ENCODE results near the gene GLI3. TPM values are rescaled to one million over a fixed set of nuclear protein-coding genes. Genes with fewer than 3 reads are reported as not detected.

Gene GLI3
- total and polyA plus RNA-seq, 8 donors = 0.29 to 7.0 (median 2.3) TPM

GRCh38 chr7:41970941-41971340 lies 266.1 kb downstream of the GLI3 start:
- H3K27ac ChIP-seq = no peak overlapping the region
- H3K4me3 ChIP-seq = no peak overlapping the region
- peaks cover under 1 to 30% (median 23%) of the 10 kb centered on the region in 4 donors for H3K36me3 ChIP-seq
- DNase-seq = no peak
- no peak for TF ChIP-seq POLR2A (IDR thresholded peaks at IDR 0.05)
- no peak for TF ChIP-seq POLR2AphosphoS5 (IDR thresholded peaks at IDR 0.05)
- TF ChIP-seq, protein P1, sequence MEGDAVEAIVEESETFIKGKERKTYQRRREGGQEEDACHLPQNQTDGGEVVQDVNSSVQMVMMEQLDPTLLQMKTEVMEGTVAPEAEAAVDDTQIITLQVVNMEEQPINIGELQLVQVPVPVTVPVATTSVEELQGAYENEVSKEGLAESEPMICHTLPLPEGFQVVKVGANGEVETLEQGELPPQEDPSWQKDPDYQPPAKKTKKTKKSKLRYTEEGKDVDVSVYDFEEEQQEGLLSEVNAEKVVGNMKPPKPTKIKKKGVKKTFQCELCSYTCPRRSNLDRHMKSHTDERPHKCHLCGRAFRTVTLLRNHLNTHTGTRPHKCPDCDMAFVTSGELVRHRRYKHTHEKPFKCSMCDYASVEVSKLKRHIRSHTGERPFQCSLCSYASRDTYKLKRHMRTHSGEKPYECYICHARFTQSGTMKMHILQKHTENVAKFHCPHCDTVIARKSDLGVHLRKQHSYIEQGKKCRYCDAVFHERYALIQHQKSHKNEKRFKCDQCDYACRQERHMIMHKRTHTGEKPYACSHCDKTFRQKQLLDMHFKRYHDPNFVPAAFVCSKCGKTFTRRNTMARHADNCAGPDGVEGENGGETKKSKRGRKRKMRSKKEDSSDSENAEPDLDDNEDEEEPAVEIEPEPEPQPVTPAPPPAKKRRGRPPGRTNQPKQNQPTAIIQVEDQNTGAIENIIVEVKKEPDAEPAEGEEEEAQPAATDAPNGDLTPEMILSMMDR (IDR thresholded peaks at IDR 0.05) = no peak
- no peak for TF ChIP-seq EP300 (IDR thresholded peaks at IDR 0.05)
- intact Hi-C loops (cut with DNase I; ENCODE audit: low total_unique reads) = no loop called here
- H3K9me3 ChIP-seq = no peaks in the 10 kb centered on the region
- 83 to 93% (median 86%) methylated on average over 5 of the region's 5 CpGs for WGBS, 5 donors
- H3K4me1 ChIP-seq = no peaks in the 10 kb centered on the region
- no peaks in the 10 kb centered on the region for H3K27me3 ChIP-seq

GRCh38 chr7:41969561-41970105 lies 267.4 kb downstream of the GLI3 start:
- Histone ChIP-seq H3K27me3 (no peaks in the 10 kb centered on the region), H3K36me3 (peaks cover 9 to 43% (median 36%) of the 10 kb centered on the region in 4 donors), H3K4me1 (no peaks in the 10 kb centered on the region), H3K4me3 (no peak overlapping the region), H3K27ac (no peak overlapping the region), H3K9me3 (no peaks in the 10 kb centered on the region)
- 83 to 96% (median 89%) methylated on average over 1 of the region's 1 CpG for WGBS, 5 donors
- TF ChIP-seq, protein P1 (IDR thresholded peaks at IDR 0.05) = no peak
- TF ChIP-seq EP300 (IDR thresholded peaks at IDR 0.05) (no peak), POLR2AphosphoS5 (IDR thresholded peaks at IDR 0.05) (no peak), POLR2A (IDR thresholded peaks at IDR 0.05) (no peak)
- intact Hi-C loops (cut with DNase I; ENCODE audit: low total_unique reads) = no loop called here
- DNase-seq = no peak

DNA sequence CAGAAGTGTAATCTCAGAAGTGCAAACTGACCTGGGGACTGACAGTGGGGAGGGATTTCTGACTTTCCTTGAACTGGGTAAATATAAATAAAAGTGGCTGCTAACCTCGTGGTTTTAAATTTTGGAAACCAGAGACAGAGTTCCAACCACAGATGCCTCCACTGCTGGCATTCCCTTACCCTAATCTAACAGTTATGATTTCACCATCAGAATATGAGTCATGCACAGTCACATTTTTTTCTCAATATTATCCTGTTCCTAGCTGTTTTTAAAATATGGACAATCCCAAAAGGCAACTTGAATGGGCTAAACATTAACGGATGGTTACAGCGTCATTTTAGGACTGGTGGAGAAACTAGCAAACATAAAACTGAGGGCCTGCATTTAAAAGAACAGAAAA lies 269.9 kb downstream of the GLI3 start:
- no peak overlapping the region for H3K4me3 ChIP-seq
- peaks cover 9 to 46% (median 37%) of the 10 kb centered on the region in 4 donors for H3K36me3 ChIP-seq
- no peaks in the 10 kb centered on the region for H3K4me1 ChIP-seq
- H3K9me3 ChIP-seq = no peaks in the 10 kb centered on the region
- H3K27ac ChIP-seq = no peak overlapping the region
- H3K27me3 ChIP-seq = no peaks in the 10 kb centered on the region
- TF ChIP-seq EP300 (IDR thresholded peaks at IDR 0.05) (no peak), POLR2A (IDR thresholded peaks at IDR 0.05) (no peak), POLR2AphosphoS5 (IDR thresholded peaks at IDR 0.05) (no peak)
- TF ChIP-seq, protein P1 (IDR thresholded peaks at IDR 0.05) = no peak
- DNase-seq = no peak
- intact Hi-C loops (cut with DNase I; ENCODE audit: low total_unique reads) = no loop called here
- WGBS, 5 donors = 70 to 84% (median 81%) methylated on average over 3 of the region's 3 CpGs

GRCh38 chr7:41965951-41966505 lies 271.0 kb downstream of the GLI3 start:
- DNase-seq = no peak
- intact Hi-C loops (cut with DNase I; ENCODE audit: low total_unique reads) = no loop called here
- WGBS, 5 donors = 96 to 98% (median 97%) methylated on average over 10 to 62 of the region's 62 CpGs
- H3K4me1 ChIP-seq = no peaks in the 10 kb centered on the region
- H3K27me3 ChIP-seq = no peaks in the 10 kb centered on the region
- peaks cover 9 to 39% (median 31%) of the 10 kb centered on the region in 4 donors for H3K36me3 ChIP-seq
- H3K9me3 ChIP-seq = no peaks in the 10 kb centered on the region
- no peak for TF ChIP-seq EP300 (IDR thresholded peaks at IDR 0.05)
- TF ChIP-seq POLR2AphosphoS5 (IDR thresholded peaks at IDR 0.05) = no peak
- TF ChIP-seq, protein P1 (IDR thresholded peaks at IDR 0.05) = no peak
- TF ChIP-seq POLR2A (IDR thresholded peaks at IDR 0.05) = no peak
- H3K4me3 ChIP-seq = no peak overlapping the region
- no peak overlapping the region for H3K27ac ChIP-seq

Measured in stomach (tissue), 9 donors.